ENCODE data around the gene TRIP10.

Gene TRIP10

GRCh38 chr19:6718111-6718740 lies 21.3 kb upstream of the TRIP10 start:
- DNase-seq (ENCODE audit: low spot score): no peak
- TF ChIP-seq, protein P1, sequence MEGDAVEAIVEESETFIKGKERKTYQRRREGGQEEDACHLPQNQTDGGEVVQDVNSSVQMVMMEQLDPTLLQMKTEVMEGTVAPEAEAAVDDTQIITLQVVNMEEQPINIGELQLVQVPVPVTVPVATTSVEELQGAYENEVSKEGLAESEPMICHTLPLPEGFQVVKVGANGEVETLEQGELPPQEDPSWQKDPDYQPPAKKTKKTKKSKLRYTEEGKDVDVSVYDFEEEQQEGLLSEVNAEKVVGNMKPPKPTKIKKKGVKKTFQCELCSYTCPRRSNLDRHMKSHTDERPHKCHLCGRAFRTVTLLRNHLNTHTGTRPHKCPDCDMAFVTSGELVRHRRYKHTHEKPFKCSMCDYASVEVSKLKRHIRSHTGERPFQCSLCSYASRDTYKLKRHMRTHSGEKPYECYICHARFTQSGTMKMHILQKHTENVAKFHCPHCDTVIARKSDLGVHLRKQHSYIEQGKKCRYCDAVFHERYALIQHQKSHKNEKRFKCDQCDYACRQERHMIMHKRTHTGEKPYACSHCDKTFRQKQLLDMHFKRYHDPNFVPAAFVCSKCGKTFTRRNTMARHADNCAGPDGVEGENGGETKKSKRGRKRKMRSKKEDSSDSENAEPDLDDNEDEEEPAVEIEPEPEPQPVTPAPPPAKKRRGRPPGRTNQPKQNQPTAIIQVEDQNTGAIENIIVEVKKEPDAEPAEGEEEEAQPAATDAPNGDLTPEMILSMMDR (IDR thresholded peaks at IDR 0.05; ENCODE audit: extremely low read depth, missing control alignments): no peak

DNA sequence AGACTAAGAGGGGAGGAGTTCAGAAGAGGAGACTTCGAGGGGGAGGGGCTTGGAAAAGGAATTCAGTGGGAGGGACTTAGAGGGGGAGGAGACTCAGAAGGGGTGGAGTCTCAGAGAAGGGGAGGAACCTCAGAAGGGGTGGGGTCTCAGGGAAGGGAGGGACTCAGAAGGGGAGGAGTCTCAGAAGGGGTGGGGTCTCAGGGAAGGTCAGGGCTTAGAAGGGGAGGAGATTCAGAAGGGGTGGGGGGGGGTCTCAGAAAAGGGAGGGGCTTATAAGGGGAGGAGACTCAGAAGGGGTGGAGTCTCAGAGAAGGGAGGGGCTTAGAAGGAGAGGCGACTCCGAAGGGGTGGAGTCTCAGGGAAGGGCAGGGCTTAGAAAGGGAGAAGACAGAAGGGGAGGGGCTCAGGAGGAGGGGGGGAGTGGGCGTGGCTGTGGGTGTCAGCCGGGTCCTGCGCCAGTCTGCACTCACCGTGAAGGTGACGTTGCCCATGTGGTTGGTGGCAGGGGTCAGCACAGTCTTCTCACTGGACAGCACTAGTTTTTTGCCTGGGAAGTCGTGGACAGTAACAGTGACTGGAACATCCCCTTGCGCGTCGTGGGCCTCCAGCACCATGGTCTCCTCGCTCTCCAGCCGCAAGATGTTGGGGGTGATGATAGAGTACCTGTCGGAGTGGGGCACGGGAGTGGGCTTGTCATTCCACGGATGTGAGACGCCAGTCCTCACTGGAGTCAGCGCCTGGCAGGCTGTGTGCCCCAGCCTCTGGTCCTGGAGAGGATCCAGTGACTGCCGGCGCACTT lies 20.5 kb upstream of the TRIP10 start:
- DNase-seq (ENCODE audit: low spot score): no peak
- TF ChIP-seq, protein P1 (IDR thresholded peaks at IDR 0.05; ENCODE audit: extremely low read depth, missing control alignments): no peak

GRCh38 chr19:6719540-6719861 lies 20.0 kb upstream of the TRIP10 start:
- no peak for DNase-seq (ENCODE audit: low spot score)
- TF ChIP-seq, protein P1 (IDR thresholded peaks at IDR 0.05; ENCODE audit: extremely low read depth, missing control alignments): no peak

- DNase-seq (ENCODE audit: low spot score): no peak
- TF ChIP-seq, protein P1 (IDR thresholded peaks at IDR 0.05; ENCODE audit: extremely low read depth, missing control alignments): no peak
Measured at GRCh38 chr19:6719992-6720368, 19.5 kb upstream of the TRIP10 start.

DNA sequence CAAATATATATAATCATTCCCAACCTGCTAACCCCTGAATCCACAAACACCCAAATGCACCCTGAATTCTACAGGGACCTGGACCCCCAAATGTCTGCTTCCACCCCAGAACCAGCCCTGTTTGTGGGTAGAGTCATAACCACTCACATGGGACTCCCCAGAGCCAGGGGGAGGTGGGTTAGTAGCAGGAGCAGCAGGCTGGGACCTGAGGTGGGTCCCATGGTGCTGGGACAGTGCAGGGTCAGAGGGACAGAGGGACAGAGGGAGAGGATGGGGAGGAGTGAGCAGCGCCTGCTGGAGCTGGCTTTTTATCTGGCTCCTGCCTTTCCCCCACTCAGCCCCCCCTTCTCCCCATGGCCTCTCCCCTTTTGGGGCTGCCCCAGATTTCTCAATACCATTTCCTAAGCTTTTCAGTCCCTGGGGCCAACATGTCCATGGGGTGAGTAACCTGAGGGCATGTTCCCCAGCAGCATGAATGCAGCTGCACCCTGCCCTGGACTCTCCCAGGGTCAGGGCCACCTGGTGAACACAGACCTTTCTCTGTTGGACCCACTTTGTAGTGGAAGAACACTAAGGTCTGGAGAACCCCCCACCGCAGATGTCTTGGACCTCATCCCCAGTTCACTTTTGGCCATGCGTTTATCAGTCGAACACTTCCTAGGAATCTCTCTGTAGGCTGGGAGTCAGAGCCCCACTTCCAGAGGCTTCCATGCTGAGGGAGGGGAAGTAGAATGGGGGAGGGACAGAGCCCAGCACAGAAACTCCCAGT lies 18.9 kb upstream of the TRIP10 start, which contains the start of gene C3:
Gene C3, minus strand, starts transcription at position 282 of the 769 bp plus-strand sequence. Its CDS starts 61 bp downstream, at position 221.
- TF ChIP-seq, protein P1 (IDR thresholded peaks at IDR 0.05; ENCODE audit: extremely low read depth, missing control alignments): no peak

GRCh38 chr19:6721138-6721474 lies 18.4 kb upstream of the TRIP10 start:
- no peak for DNase-seq (ENCODE audit: low spot score)
- TF ChIP-seq, protein P1 (IDR thresholded peaks at IDR 0.05; ENCODE audit: extremely low read depth, missing control alignments): no peak

More for the DNA sequence above, 18.9 kb upstream of the TRIP10 start, which contains the start of gene C3:
- no peak for DNase-seq (ENCODE audit: low spot score)

DNA sequence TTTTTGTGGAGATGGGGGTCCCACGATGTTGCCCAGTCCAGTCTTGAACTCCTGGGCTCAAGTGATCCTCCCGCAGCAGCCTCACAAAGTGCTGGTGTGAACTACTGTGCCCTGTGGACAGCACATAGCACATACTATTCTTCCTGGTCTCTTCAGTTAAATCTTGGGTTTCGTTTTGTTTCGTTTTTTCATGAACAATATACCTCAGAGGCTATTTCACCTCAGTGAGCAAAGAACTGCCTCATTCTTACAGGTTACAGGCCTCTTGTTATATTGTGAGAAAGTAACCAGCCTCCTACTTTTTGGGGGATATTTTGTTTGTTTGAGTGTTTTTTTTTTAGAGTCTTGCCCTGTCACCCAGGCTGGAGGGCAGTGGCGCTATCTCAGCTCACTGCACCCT lies 17.7 kb upstream of the TRIP10 start:
- DNase-seq (ENCODE audit: low spot score): peak; percentile 83

More for the DNA sequence above, 17.7 kb upstream of the TRIP10 start:
- TF ChIP-seq, protein P1 (IDR thresholded peaks at IDR 0.05; ENCODE audit: extremely low read depth, missing control alignments): no peak

Measured in GM20000 (cell line).